Uterus (tissue), 2 donors: ENCODE results near the gene FIBP.
"Not testable (repeated sequence)": the region's sequence is repeated elsewhere in the genome, so short reads cannot be mapped to it uniquely, and the experiment has no call there.

Experiments
- CTCF ChIP-seq, 4 experiments: fragments of 200-600 bp in 2 of 4; fragments of 450-650 bp in 2 of 4; sonication (generic) in 2 of 4; IDR thresholded peaks; one replicate each; pipeline ENCODE4 v1.5.1; 2016 to 2019; ENCODE audit warnings: antibody characterized with exemption in 4 of 4, mild to moderate bottlenecking in 2 of 4, moderate library complexity in 1 of 4
- POLR2A ChIP-seq, 2 donors: fragments of 450-650 bp; IDR thresholded peaks; one replicate each; pipeline ENCODE4 v1.6.1; 2016; ENCODE audit warnings: antibody characterized with exemption in 2 of 2, mild to moderate bottlenecking in 1 of 2, moderate library complexity in 1 of 2

GRCh38 chr11:65892137-65892540 lies 3.9 kb upstream of the FIBP start:
- TF ChIP-seq POLR2A, CTCF (IDR thresholded peaks at IDR 0.05): not testable (repeated sequence)
